Prostate gland (tissue), 2 donors: ENCODE data around the gene GOLGA8A. TPM values are rescaled to one million over a fixed set of nuclear protein-coding genes. Genes with fewer than 3 reads are reported as not detected.
"Not testable (repeated sequence)": the region's sequence is repeated elsewhere in the genome, so short reads cannot be mapped to it uniquely, and the experiment has no call there.

Experiments
- DNase-seq: peaks from one replicate; pipeline ENCODE4 v3.0.0-alpha.2; 2019; ENCODE audit warnings: low spot score
- H3K27ac ChIP-seq, 2 donors: fragments of 200-600 bp; sonication (generic); 2 replicates each; pipeline ENCODE4 v1.5.1; 2017 to 2019
- H3K27me3 ChIP-seq: fragments of 200-600 bp; sonication (generic); replicated peaks from 2 replicates; pipeline ENCODE4 v1.5.1; 2019; ENCODE audit not compliant: insufficient read depth
- H3K36me3 ChIP-seq, 2 donors: fragments of 200-600 bp; sonication (generic); 1 replicate in 1 of 2; 2 replicates in 1 of 2; pipeline versions ENCODE4 v1.5.1 to v1.8.1; 2017 to 2019
- H3K4me1 ChIP-seq: fragments of 200-600 bp; sonication (generic); replicated peaks from 2 replicates; pipeline ENCODE4 v1.5.1; 2019
- H3K4me3 ChIP-seq, 2 donors: fragments of 200-600 bp; sonication (generic); 2 replicates each; pipeline ENCODE4 v1.5.1; 2017 to 2019
- H3K9me3 ChIP-seq: fragments of 200-600 bp; sonication (generic); 2 replicates; pipeline ENCODE4 v1.5.1; 2017
- CTCF ChIP-seq, 4 experiments: fragments of 200-600 bp in 2 of 4; fragments of 450-650 bp in 2 of 4; sonication (generic) in 2 of 4; IDR thresholded peaks; 1 replicate in 3 of 4; 2 replicates in 1 of 4; pipeline ENCODE4 v1.5.1; 2016 to 2019; ENCODE audit warnings: antibody characterized with exemption in 4 of 4, mild to moderate bottlenecking in 2 of 4, moderate library complexity in 2 of 4
- POLR2A ChIP-seq: fragments of 450-650 bp; IDR thresholded peaks from one replicate; pipeline ENCODE4 v1.6.1; 2016; ENCODE audit warnings: antibody characterized with exemption, mild to moderate bottlenecking
- POLR2AphosphoS5 ChIP-seq: sonication (generic); formaldehyde crosslinking; IDR thresholded peaks from one replicate; pipeline ENCODE4 v1.6.1; 2017; ENCODE audit warnings: antibody characterized with exemption
- WGBS: methylation state at CpG from one replicate; pipeline ENCODE4 v1.1.5; 2018; 5-methylcytosine and 5-hydroxymethylcytosine counted together
- intact Hi-C: fragments of 100-400 bp; cut with DNase I; formaldehyde crosslinking; loops from one replicate; pipeline ENCODE4 v1.14.2; 2022
- total RNA-seq, 2 donors: library from RNA; depleted of rRNA; stranded (reverse); fragments of >200 nt; gene quantifications; one replicate each; pipeline ENCODE4 v1.1.0, GENCODE V29; 2016

Gene GOLGA8A
- total RNA-seq, 2 donors from 2014 or later = 24.5 to 63.7 TPM

GRCh38 chr15:34436126-34436955 lies 1.3 kb downstream of the GOLGA8A start:
- H3K9me3 ChIP-seq = no peaks in the 10 kb centered on the region
- intact Hi-C loops = loop anchor here (5.0 kb wide), 1 partner anchor 99 kb away; the partner anchor contains the start of gene SLC12A6
- H3K4me1 ChIP-seq = no peaks in the 10 kb centered on the region
- TF ChIP-seq CTCF (IDR thresholded peaks at IDR 0.05) (no peak), POLR2A (no peak), POLR2AphosphoS5 (no peak)
- WGBS = 3% methylated on average over 31 of the region's 31 CpGs
- H3K4me3 ChIP-seq = peak overlapping the region; percentile 51 to 60
- no peaks in the 10 kb centered on the region for H3K27me3 ChIP-seq
- no peaks in the 10 kb centered on the region for H3K36me3 ChIP-seq
- no peak for DNase-seq
- peak overlapping the region in 1 of 2 donors; percentile 42 for H3K27ac ChIP-seq

GRCh38 chr15:34435658-34436057 lies 1.9 kb downstream of the GOLGA8A start:
- H3K27ac ChIP-seq = no peak overlapping the region
- no peaks in the 10 kb centered on the region for H3K9me3 ChIP-seq
- WGBS = 53% methylated on average over 11 of the region's 11 CpGs
- DNase-seq = no peak
- no peaks in the 10 kb centered on the region for H3K27me3 ChIP-seq
- H3K4me3 ChIP-seq = no peak overlapping the region
- no peaks in the 10 kb centered on the region for H3K36me3 ChIP-seq
- intact Hi-C loops = loop anchor here (5.0 kb wide), 1 partner anchor 98 kb away; the partner anchor contains the start of gene SLC12A6
- no peak for TF ChIP-seq POLR2A
- no peak for TF ChIP-seq POLR2AphosphoS5
- no peaks in the 10 kb centered on the region for H3K4me1 ChIP-seq

- H3K27ac ChIP-seq = no peak overlapping the region
- no peak for TF ChIP-seq POLR2A
- TF ChIP-seq POLR2AphosphoS5 = no peak
- no peak for TF ChIP-seq CTCF (IDR thresholded peaks at IDR 0.05)
- no peak overlapping the region for H3K4me3 ChIP-seq
- H3K9me3 ChIP-seq = no peaks in the 10 kb centered on the region
- H3K36me3 ChIP-seq = no peaks in the 10 kb centered on the region
- 77% methylated on average over 19 of the region's 20 CpGs for WGBS
- intact Hi-C loops = loop anchor here (5.0 kb wide), 1 partner anchor 97 kb away; the partner anchor contains the start of gene SLC12A6
- DNase-seq = no peak
- H3K4me1 ChIP-seq = no peaks in the 10 kb centered on the region
- no peaks in the 10 kb centered on the region for H3K27me3 ChIP-seq
Observed at GRCh38 chr15:34434627-34435305, 2.8 kb downstream of the GOLGA8A start.

- 77% methylated on average over 10 of the region's 11 CpGs for WGBS
- DNase-seq, H3K36me3 ChIP-seq, H3K4me1 ChIP-seq, H3K27ac ChIP-seq, H3K9me3 ChIP-seq, H3K4me3 ChIP-seq, intact Hi-C loops, H3K27me3 ChIP-seq: not testable (repeated sequence)
Observed at GRCh38 chr15:34433956-34434626, 3.5 kb downstream of the GOLGA8A start.

GRCh38 chr15:34430642-34431041 lies 7.0 kb downstream of the GOLGA8A start:
- H3K27ac ChIP-seq, H3K36me3 ChIP-seq, H3K4me1 ChIP-seq, H3K9me3 ChIP-seq, intact Hi-C loops, H3K27me3 ChIP-seq, H3K4me3 ChIP-seq, DNase-seq: not testable (repeated sequence)
- 85% methylated on average over 8 of the region's 8 CpGs for whole genome bisulfite sequencing

GRCh38 chr15:34423425-34424090 lies 14.1 kb downstream of the GOLGA8A start:
- H3K9me3 ChIP-seq, H3K4me3 ChIP-seq, intact Hi-C loops, H3K36me3 ChIP-seq, DNase-seq, H3K27ac ChIP-seq, H3K27me3 ChIP-seq, H3K4me1 ChIP-seq: not testable (repeated sequence)
- 86% methylated on average over 6 of the region's 6 CpGs for WGBS

- intact Hi-C loops, DNase-seq, H3K4me3 ChIP-seq, H3K9me3 ChIP-seq, H3K27me3 ChIP-seq, H3K27ac ChIP-seq, H3K36me3 ChIP-seq, H3K4me1 ChIP-seq: not testable (repeated sequence)
- 93% methylated on average over 7 of the region's 11 CpGs for WGBS
Observed at GRCh38 chr15:34420953-34421352, 16.7 kb downstream of the GOLGA8A start.

- H3K9me3 ChIP-seq, DNase-seq, H3K27me3 ChIP-seq, intact Hi-C loops, H3K4me3 ChIP-seq, H3K4me1 ChIP-seq, H3K36me3 ChIP-seq, H3K27ac ChIP-seq: not testable (repeated sequence)
- 76% methylated on average over 8 of the region's 8 CpGs for WGBS
Observed at GRCh38 chr15:34418435-34418834, 19.2 kb downstream of the GOLGA8A start.

GRCh38 chr15:34409511-34409910 lies 28.1 kb downstream of the GOLGA8A start:
- H3K9me3 ChIP-seq, H3K4me3 ChIP-seq, intact Hi-C loops, H3K27ac ChIP-seq, H3K4me1 ChIP-seq, DNase-seq, H3K27me3 ChIP-seq, H3K36me3 ChIP-seq: not testable (repeated sequence)
- no CpG with 5 or more reads among the region's 19 CpGs for WGBS
